ENCODE results near the gene SUSD1. TPM values are rescaled to one million over a fixed set of nuclear protein-coding genes. Genes with fewer than 3 reads are reported as not detected.

Gene SUSD1
- total RNA-seq, 1 experiment from 2014 or later, result 7.9 TPM

DNA sequence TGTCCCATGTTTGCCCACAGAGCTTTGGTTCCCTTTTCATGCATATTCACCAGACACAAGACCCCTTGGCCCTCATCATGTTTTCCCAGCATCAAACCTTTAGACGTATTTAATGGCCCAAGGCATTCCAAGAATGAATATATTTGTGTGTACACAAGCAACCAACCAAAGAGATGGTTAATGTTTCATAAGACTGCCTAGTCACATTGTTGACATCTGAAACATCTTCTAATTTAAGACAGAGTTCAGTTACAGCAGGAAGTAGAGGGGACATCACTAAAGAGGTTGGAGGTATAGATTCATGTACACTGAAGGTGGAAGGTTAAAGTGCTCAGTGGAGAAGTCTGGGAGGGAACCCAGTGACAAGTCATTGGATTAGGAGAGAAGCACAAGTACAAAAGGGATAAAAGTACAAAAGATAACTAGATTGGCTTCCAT is 49.1 kb downstream of the SUSD1 start (continued):
- TF ChIP-seq, protein P1, sequence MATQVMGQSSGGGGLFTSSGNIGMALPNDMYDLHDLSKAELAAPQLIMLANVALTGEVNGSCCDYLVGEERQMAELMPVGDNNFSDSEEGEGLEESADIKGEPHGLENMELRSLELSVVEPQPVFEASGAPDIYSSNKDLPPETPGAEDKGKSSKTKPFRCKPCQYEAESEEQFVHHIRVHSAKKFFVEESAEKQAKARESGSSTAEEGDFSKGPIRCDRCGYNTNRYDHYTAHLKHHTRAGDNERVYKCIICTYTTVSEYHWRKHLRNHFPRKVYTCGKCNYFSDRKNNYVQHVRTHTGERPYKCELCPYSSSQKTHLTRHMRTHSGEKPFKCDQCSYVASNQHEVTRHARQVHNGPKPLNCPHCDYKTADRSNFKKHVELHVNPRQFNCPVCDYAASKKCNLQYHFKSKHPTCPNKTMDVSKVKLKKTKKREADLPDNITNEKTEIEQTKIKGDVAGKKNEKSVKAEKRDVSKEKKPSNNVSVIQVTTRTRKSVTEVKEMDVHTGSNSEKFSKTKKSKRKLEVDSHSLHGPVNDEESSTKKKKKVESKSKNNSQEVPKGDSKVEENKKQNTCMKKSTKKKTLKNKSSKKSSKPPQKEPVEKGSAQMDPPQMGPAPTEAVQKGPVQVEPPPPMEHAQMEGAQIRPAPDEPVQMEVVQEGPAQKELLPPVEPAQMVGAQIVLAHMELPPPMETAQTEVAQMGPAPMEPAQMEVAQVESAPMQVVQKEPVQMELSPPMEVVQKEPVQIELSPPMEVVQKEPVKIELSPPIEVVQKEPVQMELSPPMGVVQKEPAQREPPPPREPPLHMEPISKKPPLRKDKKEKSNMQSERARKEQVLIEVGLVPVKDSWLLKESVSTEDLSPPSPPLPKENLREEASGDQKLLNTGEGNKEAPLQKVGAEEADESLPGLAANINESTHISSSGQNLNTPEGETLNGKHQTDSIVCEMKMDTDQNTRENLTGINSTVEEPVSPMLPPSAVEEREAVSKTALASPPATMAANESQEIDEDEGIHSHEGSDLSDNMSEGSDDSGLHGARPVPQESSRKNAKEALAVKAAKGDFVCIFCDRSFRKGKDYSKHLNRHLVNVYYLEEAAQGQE (IDR thresholded peaks at IDR 0.05; ENCODE audit: low read depth), result no peak
- TF ChIP-seq, protein P2, sequence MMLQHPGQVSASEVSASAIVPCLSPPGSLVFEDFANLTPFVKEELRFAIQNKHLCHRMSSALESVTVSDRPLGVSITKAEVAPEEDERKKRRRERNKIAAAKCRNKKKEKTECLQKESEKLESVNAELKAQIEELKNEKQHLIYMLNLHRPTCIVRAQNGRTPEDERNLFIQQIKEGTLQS (IDR thresholded peaks at IDR 0.05), result no peak

DNA sequence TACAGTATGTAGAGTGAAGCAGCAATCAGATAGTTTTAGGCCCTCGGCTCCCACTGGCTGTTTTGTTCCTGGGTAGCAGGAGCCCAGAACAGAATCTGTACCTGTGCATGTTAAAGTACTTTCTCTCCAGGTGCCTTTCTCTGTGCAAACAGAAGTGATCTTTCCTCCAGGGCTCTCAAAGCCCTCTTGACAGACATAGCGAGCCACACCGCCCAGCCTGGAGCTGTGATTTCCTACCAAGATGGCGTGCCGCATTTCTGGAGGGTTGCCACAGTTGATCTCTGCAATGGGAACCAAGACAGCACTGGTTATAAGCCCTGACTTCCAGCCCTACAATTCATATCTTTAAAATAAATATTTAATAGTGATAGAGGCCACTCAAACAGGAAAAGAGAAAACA is 50.9 kb downstream of the SUSD1 start:
- no peaks in the 10 kb centered on the region for H3K79me2 ChIP-seq (ENCODE audit: insufficient read depth, low read length)
- BruUV-seq (replicated peaks), result no TSS peak
- H3K9me3 ChIP-seq (ENCODE audit: control insufficient read depth in 1 of 2, insufficient read depth in 1 of 2, low read depth in 1 of 2, low read length in 2 of 2), result no peaks in the 10 kb centered on the region
- no peak overlapping the region for H3K9ac ChIP-seq (ENCODE audit: low read length)
- intact Hi-C loops (cut with micrococcal nuclease), result no loop called here
- H3K36me3 ChIP-seq (ENCODE audit: control insufficient read depth in 1 of 2, insufficient read depth in 2 of 2, low read length in 2 of 2), result no peaks in the 10 kb centered on the region
- H3K4me3 ChIP-seq (replicated peaks in 1 of 2; ENCODE audit: low read depth in 1 of 2, low read length in 2 of 2), result no peak overlapping the region
- no peak for ATAC-seq
- no peaks in the 10 kb centered on the region; the same call in 1 of the 2 replicates for H3K9me2 ChIP-seq (ENCODE audit: insufficient read depth)
- TF ChIP-seq, protein P3, sequence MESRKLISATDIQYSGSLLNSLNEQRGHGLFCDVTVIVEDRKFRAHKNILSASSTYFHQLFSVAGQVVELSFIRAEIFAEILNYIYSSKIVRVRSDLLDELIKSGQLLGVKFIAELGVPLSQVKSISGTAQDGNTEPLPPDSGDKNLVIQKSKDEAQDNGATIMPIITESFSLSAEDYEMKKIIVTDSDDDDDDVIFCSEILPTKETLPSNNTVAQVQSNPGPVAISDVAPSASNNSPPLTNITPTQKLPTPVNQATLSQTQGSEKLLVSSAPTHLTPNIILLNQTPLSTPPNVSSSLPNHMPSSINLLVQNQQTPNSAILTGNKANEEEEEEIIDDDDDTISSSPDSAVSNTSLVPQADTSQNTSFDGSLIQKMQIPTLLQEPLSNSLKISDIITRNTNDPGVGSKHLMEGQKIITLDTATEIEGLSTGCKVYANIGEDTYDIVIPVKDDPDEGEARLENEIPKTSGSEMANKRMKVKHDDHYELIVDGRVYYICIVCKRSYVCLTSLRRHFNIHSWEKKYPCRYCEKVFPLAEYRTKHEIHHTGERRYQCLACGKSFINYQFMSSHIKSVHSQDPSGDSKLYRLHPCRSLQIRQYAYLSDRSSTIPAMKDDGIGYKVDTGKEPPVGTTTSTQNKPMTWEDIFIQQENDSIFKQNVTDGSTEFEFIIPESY (IDR thresholded peaks at IDR 0.05; ENCODE audit: extremely low read depth, insufficient replicate concordance, low read length), result no peak
- TF ChIP-seq EGR1 (IDR thresholded peaks at IDR 0.05; ENCODE audit: low read depth), result no peak
- TF ChIP-seq ELF1 (IDR thresholded peaks at IDR 0.05; ENCODE audit: borderline replicate concordance, low read depth), result no peak
- no peak for TF ChIP-seq SRF (IDR thresholded peaks at IDR 0.05; ENCODE audit: low read depth)
- no peak for TF ChIP-seq SP1 (IDR thresholded peaks at IDR 0.05; ENCODE audit: low read depth)
- TF ChIP-seq CEBPB (IDR thresholded peaks at IDR 0.05; ENCODE audit: low read depth), result no peak
- TF ChIP-seq, protein P1 (IDR thresholded peaks at IDR 0.05; ENCODE audit: low read depth), result no peak
- TF ChIP-seq ZNF274 (IDR thresholded peaks at IDR 0.05; ENCODE audit: low read depth, low read length), result no peak
- TF ChIP-seq YY1 (IDR thresholded peaks at IDR 0.05; ENCODE audit: extremely low read depth, insufficient replicate concordance, low read depth, low read length), result no peak
- TF ChIP-seq POLR2AphosphoS5 (IDR thresholded peaks at IDR 0.05; ENCODE audit: low read depth, low read length), result no peak
- TF ChIP-seq FOSL1 (IDR thresholded peaks at IDR 0.05; ENCODE audit: low read depth), result no peak
- no peak overlapping the region for H2AFZ ChIP-seq (ENCODE audit: low read depth, low read length, poor library complexity, severe bottlenecking)
- CTCF ChIA-PET, result no interaction called here
- DNase-seq (ENCODE audit: low read depth, low spot score), result no peak
- no peaks in the 10 kb centered on the region for H3K27me3 ChIP-seq (ENCODE audit: insufficient read depth, low read length)
- POLR2A ChIA-PET, result no interaction called here
- RAD21 ChIA-PET (ENCODE audit: low non-redundant PET in 1 of 2, low total read pairs in 2 of 2, uncharacterized antibody in 2 of 2, unreplicated experiment in 2 of 2), result no interaction called here
- peaks cover 16 to 18% of the 10 kb centered on the region in 2 experiments for H3K4me1 ChIP-seq (ENCODE audit: control insufficient read depth in 1 of 2, insufficient read depth in 2 of 2, low read length in 2 of 2)
- H4K20me1 ChIP-seq (ENCODE audit: insufficient read depth), result no peaks in the 10 kb centered on the region
- H3K27ac ChIP-seq (ENCODE audit: low read depth, low read length), result no peak overlapping the region
- H3K4me2 ChIP-seq (ENCODE audit: low read length), result no peak overlapping the region

All from HCT116 (cell line).